GM10266 (cell line): ENCODE data around the gene RS1.

Source experiments
- DNase-seq: peaks from one replicate; pipeline ENCODE4 v3.0.0; 2012; ENCODE audit errors: extremely low spot score
- TF ChIP-seq, protein P1 (sequence below): IDR thresholded peaks from 2 replicates; pipeline ENCODE4 v1.5.1; 2012; ENCODE audit warnings: mild to moderate bottlenecking, low read depth; ENCODE audit not compliant: control insufficient read depth, insufficient read depth; ENCODE audit errors: missing control alignments

The RS1 gene

GRCh38 chrX:18682979-18683387 is 11.1 kb upstream of the RS1 start:
- DNase-seq, result no peak
- TF ChIP-seq, protein P1, sequence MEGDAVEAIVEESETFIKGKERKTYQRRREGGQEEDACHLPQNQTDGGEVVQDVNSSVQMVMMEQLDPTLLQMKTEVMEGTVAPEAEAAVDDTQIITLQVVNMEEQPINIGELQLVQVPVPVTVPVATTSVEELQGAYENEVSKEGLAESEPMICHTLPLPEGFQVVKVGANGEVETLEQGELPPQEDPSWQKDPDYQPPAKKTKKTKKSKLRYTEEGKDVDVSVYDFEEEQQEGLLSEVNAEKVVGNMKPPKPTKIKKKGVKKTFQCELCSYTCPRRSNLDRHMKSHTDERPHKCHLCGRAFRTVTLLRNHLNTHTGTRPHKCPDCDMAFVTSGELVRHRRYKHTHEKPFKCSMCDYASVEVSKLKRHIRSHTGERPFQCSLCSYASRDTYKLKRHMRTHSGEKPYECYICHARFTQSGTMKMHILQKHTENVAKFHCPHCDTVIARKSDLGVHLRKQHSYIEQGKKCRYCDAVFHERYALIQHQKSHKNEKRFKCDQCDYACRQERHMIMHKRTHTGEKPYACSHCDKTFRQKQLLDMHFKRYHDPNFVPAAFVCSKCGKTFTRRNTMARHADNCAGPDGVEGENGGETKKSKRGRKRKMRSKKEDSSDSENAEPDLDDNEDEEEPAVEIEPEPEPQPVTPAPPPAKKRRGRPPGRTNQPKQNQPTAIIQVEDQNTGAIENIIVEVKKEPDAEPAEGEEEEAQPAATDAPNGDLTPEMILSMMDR, result no peak

- TF ChIP-seq, protein P1, result no peak
- no peak for DNase-seq
These were observed 10.1 kb upstream of the RS1 start for GRCh38 chrX:18681996-18682395.

- DNase-seq, result no peak
- TF ChIP-seq, protein P1, result no peak
These were observed 5.4 kb upstream of the RS1 start for GRCh38 chrX:18677161-18677869.

DNA sequence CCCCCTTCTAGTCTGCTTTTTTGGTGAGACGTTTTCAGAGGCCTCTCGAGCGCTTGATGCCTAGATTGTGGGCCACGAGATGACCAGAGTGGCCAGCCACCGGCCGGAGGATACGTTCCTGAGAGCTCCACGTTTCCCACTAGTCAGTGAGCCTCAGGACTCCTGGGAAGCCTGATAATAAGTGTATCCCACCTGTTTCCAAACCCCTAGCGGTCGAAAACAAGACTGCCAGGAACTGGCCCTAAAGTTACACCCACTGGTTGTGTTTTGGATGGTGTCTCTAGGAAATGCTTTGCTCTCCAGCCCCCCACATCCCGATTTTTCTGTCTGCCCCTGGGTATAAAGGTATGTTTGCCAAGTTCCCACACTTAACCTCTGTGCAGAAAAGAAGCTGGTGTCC is 4.6 kb upstream of the RS1 start:
- TF ChIP-seq, protein P1, result no peak
- DNase-seq, result no peak

DNA sequence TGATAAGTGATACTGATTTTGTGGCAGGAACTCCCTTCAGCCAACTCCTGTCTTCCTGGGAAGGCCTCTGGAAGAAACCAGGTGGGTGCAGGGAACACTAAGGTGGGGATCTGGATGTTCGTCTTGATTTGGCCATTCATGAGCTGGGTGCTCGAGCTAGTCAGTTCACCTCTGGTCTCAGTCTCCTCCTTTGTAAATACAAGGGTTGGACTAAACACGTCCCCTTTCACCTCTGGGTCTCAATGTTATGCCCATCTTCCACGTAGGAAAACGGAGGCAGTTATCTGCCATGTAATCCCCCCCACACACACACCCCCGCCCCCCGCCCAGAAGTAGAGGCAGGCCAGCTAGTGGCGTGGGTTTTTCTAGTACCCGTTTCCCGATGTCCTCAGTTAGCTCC is 4.1 kb upstream of the RS1 start:
- no peak for DNase-seq
- TF ChIP-seq, protein P1, result no peak

DNA sequence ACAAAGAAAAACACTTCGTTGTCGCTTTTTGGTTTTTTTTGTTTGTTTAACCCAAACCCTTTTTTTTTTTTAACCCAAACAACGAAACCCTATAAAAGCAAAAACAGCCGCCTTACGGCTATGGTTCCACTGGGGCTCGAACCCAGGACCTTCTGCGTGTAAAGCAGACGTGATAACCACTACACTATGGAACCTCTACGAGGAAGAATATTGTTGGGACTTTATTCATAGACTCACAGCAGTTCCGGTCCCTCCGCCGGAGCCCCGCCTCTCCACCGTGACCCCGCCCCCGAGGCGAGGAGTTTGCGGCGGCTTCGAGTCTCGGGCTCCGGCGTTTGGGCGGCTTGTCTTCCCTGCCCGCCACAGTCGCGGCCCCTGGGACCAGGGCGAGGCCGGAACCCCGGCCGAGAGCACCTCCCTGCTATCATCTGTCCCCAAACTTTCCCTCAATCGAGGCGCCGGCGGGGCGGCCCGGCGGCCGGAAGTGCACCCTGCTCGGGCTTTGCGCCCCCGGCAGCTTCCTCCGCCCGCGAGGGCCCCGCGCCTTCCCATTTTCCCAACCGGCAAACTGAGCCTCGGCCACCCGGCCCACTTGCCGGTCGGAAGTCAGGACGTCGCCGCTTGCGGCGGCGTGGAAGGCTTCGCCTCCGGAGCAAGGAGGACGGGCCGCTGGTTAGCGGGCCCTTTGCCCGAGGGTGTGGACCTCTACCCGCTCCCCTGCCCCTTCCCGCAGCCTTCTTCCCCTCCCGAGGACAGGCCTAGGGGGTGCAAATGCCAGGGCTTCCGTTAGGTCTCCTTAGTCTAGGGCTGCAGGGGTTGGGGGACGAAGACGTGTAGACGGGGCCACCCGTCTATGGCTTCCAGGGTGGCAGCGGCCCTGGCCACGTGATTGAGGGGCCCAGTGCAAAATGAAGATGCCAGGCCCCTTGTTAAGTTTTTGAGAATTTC is 3.2 kb upstream of the RS1 start:
- peak; percentile 77 for DNase-seq
- TF ChIP-seq, protein P1, result no peak

DNA sequence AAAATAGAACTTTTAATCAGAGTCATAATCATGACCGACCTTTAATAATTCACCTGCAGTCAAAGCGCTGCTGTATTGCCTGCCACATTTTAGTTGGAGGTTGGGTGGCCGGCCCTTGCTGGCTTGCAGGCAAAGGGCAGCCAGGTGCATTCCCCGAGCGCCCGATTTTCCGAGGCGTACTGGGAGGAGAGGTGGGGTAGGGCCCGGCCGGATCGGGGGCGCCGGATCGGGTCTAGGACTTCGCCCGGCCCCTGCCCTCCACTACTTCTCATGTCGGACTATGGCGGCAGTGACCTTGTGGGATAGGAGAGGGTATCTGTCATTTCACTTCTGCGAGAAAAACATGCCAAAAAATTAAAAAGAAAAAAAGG is 2.5 kb upstream of the RS1 start:
- TF ChIP-seq, protein P1, result no peak
- DNase-seq, result no peak
